HEK293T (cell line): ENCODE data around the gene EVA1C.

ENCODE experiments used
- FOXK2 ChIP-seq: fragments of 450-650 bp; IDR thresholded peaks from 2 replicates; pipeline ENCODE4 v1.6.1; 2016; ENCODE audit warnings: mild to moderate bottlenecking
- FOXM1 ChIP-seq: fragments of 450-650 bp; IDR thresholded peaks from 2 replicates; pipeline ENCODE4 v1.6.1; 2017; ENCODE audit warnings: mild to moderate bottlenecking, borderline replicate concordance
- TARDBP ChIP-seq: fragments of 450-650 bp; IDR thresholded peaks from 2 replicates; pipeline ENCODE4 v1.6.1; 2016
- ZNF384 ChIP-seq: fragments of 450-650 bp; IDR thresholded peaks from 2 replicates; pipeline ENCODE4 v1.6.1; 2016

DNA sequence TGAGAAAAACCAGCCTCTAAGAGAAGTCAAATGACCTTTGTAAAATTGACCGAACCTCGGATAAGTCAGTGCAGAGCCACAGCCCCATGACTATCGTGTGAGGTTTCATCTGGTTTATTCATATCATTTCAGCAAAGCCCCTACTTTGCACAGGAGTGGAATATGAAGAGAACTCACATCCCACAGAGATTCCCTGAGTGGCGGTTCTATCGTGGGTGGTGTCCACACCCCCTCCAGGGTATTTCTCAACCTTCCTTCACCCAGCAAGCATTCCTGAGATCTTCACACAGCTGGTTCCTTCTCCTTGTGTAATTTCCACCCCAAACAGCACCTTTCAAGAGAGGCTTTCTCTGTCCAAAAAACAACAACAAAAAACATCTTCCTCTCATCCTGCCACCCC, 47.5 kb downstream of the EVA1C start:
- TF ChIP-seq TARDBP (no peak), FOXK2 (no peak), FOXM1 (no peak), ZNF384 (no peak)
